LNCaP clone FGC (cell line): Measurements from ENCODE around the gene BMP2K.

Source experiments
- DNase-seq: peaks from one replicate; pipeline ENCODE4 v3.0.0-alpha.2; 2011; ENCODE audit warnings: low read depth
- H3K4me3 ChIP-seq: 2 replicates; pipeline ENCODE4 v1.5.1; 2011; ENCODE audit warnings: mild to moderate bottlenecking, low read depth, low read length, control low read depth
- TF ChIP-seq, protein P1 (sequence below): IDR thresholded peaks from 2 replicates; pipeline ENCODE4 v1.5.1; 2012; ENCODE audit warnings: mild to moderate bottlenecking; ENCODE audit not compliant: control insufficient read depth, insufficient read depth; ENCODE audit errors: extremely low read depth

Gene BMP2K

DNA sequence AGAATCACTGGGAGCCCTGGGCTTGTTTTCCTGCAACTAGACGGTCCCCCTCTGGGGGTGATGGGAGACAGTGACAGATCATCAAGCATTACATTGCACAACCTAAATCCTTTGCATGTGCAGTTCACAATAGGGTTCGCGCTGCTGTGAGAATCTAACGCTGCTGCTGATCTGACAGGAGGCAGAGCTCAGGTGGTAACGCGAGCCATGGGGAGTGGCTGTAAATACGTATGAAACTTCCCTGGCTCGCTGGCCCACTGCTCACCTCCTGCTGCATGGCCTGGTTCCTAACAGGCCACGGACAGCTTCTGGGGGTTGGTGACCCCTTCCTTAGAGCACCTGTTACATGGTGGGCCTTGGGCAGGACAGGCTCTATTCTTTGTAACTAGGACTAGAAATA, 152.7 kb downstream of the BMP2K start:
- no peak for DNase-seq
- TF ChIP-seq, protein P1, sequence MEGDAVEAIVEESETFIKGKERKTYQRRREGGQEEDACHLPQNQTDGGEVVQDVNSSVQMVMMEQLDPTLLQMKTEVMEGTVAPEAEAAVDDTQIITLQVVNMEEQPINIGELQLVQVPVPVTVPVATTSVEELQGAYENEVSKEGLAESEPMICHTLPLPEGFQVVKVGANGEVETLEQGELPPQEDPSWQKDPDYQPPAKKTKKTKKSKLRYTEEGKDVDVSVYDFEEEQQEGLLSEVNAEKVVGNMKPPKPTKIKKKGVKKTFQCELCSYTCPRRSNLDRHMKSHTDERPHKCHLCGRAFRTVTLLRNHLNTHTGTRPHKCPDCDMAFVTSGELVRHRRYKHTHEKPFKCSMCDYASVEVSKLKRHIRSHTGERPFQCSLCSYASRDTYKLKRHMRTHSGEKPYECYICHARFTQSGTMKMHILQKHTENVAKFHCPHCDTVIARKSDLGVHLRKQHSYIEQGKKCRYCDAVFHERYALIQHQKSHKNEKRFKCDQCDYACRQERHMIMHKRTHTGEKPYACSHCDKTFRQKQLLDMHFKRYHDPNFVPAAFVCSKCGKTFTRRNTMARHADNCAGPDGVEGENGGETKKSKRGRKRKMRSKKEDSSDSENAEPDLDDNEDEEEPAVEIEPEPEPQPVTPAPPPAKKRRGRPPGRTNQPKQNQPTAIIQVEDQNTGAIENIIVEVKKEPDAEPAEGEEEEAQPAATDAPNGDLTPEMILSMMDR: no peak
- H3K4me3 ChIP-seq: no peak overlapping the region

DNA sequence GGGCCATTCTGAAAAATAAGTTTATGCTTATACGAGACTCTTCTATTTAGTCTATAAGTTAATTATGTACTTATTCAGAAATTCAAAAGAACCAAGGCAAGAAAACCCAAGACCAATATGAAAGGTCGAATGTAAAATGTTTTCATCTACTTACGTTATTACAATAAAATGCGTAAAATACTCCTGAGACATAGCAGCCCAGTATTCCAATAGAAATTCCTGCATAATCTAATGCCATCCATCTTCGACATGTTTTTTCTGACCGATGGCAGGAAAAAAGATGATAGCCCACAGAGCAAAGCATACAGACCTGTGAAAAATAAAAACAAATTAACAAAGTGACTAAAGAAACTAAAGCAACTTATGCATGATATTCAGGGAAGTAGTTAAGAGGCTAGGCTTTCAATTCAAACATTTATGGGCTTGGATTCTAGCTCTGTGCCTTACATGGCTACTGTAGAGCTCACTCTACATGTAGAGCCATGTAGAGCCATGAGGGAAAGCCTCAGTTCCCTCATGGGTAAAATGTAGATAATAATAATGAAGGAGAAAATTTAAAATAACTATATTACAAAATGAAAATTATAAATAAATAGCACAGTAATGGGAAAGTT, 154.0 kb downstream of the BMP2K start:
- TF ChIP-seq, protein P1: no peak
- DNase-seq: no peak

DNA sequence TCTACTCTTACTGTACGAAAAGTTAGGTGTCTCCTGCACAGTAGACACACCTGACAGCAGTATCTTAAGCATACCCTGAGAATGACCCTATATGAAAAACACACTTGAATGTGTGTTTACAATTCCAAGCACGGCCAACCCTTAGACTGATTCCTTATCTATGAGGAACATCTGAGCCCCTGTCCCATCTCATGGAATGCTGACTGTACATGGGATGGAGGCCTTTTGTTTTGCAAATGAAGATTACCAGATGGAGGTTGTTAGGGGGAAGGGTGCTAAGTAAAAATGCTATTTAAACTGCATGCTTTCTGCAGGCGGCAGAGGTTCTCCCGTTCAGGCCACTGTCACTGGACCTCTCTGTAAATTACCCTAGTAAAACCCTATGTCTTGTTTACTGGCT, 160.8 kb downstream of the BMP2K start:
- DNase-seq: no peak
- no peak overlapping the region for H3K4me3 ChIP-seq
- TF ChIP-seq, protein P1: no peak

More for the DNA sequence above, 154.0 kb downstream of the BMP2K start:
- no peak overlapping the region for H3K4me3 ChIP-seq

DNA sequence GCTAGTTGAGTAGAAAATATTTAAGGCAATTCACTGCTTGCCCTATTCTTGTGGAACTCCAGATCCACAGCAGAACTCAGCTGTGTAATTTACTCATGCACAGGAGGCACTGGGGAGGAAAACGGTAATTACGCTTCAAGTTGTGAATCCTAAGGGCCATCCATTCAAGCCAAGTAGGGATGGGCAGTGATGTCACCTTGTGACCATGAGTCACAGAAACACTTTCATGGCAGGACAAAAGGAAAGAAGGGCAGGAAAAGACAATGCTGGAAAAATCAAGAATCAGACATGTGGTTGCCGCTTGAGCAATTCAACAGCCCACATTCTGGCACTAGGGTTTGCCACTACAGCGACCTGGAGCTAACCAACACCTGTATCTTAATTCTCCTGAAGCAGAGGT, 161.7 kb downstream of the BMP2K start:
- TF ChIP-seq, protein P1: no peak
- no peak overlapping the region for H3K4me3 ChIP-seq
- no peak for DNase-seq

DNA sequence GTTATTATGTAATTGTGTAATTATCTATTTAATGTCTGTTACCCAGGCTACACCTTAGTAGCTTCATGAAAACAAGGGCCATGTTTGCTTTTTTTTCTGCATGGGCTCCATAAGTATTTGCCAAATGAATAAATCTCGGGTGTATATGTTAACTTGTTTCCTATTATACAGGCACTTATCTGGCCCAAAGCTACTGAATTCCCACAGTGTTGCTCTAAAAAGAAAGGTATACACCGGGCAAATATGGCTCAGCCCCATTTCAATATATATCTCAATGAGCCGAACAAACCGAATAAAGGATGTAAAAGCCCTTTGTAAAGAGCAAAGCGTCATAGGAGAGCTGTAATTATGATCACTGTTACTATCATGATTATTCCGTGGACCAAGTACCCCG, 162.3 kb downstream of the BMP2K start:
- H3K4me3 ChIP-seq: peak overlapping the region; percentile 64
- DNase-seq: no peak
- TF ChIP-seq, protein P1: no peak

DNA sequence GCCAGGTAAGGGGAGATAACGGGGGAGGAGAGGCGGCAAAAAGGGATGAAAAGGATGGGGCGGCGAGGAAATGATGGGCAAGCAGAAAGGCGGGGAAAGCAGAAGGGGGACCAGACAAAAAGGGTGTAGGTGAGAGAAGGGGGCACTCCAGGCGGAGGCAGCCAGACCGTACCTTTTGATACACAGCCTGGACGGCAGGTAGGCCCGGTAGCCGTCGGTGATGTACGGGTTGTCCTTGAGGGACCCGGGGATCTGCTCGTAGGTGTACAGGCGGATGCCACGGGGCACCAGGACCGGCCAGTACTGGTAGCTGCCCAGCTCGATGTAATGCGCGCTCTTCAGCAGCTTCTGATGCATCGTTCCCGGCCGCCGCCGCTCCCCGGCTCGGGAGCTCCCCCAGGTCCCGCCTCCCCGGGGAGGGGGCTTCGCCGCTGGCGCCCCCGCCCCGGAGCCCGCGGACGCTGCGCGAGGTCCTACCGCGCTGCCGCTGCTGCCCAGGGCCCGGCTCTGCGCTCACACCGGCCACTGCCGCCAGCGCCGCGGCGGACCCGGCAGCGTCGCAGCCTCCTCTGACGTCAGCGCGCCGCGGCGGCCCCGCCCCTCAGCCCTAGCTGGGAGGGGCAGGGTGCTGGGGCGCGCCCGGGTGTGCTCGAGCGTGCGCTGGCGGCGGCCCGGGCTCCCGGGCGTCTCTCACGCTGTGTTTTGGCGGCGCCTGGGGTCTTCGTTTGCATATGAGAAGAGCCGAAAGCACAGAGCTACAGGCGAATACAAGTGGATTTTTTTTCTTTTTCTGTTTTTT, 162.9 kb downstream of the BMP2K start, which contains the start of gene PAQR3:
TSS of gene PAQR3 (minus strand) at position 571 of the 799 bp plus-strand sequence. CDS start at position 357, 214 bp downstream.
- DNase-seq: peak; percentile 10
- TF ChIP-seq, protein P1: no peak
- H3K4me3 ChIP-seq: peak within 1 kb of the TSS; percentile 64
